RCC 7860 (cell line): Measurements from ENCODE around the gene MRPS18B.

Source experiments
- DNase-seq: peaks from one replicate; pipeline ENCODE4 v3.0.0-alpha.2; 2015; ENCODE audit warnings: low spot score
- FAIRE-seq: peaks from 2 replicates; lab custom pipeline; 2012; peaks lifted over from hg19 to GRCh38; lab: Jason Lieb, UNC

MRPS18B gene

DNA sequence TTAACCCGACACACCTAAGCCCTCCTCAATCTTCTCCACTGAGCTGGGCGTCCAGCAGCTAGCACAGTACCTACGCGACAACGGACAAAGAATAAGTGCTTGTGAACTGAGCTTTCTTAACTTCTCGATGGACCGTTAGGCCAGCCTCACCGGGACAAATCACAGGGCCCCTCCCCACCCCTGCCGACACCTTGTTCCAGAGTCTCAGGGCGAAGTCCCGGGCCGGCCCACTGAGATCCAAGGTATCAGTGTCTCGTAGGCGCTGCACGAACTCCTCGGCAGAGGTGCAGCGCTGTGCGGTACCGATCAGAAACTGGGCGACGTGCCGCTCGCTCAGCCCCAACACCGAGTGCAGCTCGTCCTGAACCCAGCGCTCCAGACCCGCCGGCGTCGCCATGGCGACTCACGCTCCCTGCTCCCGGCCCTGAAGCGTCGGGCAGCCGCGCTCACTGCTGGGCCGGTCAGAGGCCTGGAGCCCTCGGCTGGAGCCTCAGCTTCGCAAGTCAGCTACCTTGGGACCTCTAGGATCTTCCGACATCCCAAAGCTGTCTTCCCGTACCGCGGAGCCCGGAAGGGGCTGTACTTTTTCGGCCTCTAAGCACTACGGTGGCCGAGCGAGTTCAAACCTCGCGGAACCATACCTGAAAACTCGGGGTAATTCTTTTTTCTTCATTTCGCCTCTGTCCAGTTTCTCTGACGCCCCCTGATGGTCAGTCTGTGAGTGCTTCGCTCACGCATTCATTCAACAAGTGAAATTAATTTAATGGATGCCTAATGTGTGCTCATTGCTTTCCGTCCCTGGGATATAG lies 55.0 kb downstream of the MRPS18B start, which contains the start of gene DHX16:
Gene DHX16, minus strand, starts transcription at position 562 of the 809 bp plus-strand sequence. Its CDS starts 165 bp downstream, at position 397.
- peak; percentile 85 for FAIRE-seq

More for the DNA sequence above, 55.0 kb downstream of the MRPS18B start, which contains the start of gene DHX16:
- peak; percentile 92 for DNase-seq
